GM19328 (cell line): ENCODE results near the gene USP40.

Experiments used
- ATAC-seq: cut with Tn5 transposase; IDR thresholded peaks from one replicate; pipeline ENCODE4 v1.9.1; 2021; ENCODE audit warnings: mild to moderate bottlenecking, moderate library complexity; ENCODE audit not compliant: unreplicated experiment

The USP40 gene

DNA sequence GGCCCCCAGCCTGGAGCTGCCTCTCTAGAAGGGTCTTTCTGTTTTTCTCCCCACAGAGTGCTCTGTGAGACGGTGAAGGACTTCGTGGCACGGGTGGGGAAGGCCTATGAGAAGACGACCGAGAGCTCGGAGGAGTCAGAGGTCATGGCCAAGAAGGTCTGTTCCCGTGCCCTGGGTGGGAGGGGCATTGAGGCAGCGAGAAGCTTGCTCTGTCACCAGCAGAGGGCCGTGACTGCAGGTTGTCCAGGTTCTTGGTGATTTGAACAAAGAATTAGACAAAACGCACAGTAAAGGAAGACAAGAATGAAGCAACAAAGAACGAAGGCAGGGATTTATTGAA lies 118.4 kb downstream of the USP40 start:
- no peak for ATAC-seq

DNA sequence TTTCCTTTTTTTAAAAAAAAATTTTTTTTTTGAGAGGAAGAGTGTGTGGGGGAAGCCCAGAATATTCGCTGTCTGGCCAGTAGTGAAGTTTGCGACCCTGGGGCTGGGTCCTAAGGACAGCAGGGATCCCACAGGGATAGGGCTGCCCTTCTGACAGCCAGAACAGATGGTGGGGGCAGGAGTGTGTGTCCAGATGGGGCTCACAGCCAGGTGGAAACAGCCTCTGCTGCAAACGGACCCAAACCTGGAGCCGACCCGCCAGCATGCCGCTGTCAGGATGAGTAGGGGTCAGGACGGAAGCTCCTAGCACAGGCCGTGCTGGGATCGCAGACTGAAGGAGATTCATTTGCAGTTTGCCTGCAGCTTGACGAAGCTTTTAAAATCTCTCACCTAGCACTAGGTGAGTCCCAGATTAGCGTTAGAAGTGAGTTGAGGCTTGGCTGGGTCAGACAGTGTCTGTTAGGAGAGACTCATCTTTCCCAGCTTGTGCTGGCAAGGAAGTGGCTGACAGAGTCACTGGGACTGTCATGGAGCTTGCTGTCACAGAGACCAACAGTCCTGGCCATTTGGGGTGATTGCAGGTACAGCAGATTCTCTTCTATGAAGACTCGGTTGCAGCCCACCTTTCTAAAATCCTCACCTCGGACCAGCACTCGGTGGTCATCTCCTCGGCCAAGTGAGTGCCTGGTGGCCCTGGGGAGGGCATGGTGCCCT lies 118.9 kb downstream of the USP40 start:
- no peak for ATAC-seq

DNA sequence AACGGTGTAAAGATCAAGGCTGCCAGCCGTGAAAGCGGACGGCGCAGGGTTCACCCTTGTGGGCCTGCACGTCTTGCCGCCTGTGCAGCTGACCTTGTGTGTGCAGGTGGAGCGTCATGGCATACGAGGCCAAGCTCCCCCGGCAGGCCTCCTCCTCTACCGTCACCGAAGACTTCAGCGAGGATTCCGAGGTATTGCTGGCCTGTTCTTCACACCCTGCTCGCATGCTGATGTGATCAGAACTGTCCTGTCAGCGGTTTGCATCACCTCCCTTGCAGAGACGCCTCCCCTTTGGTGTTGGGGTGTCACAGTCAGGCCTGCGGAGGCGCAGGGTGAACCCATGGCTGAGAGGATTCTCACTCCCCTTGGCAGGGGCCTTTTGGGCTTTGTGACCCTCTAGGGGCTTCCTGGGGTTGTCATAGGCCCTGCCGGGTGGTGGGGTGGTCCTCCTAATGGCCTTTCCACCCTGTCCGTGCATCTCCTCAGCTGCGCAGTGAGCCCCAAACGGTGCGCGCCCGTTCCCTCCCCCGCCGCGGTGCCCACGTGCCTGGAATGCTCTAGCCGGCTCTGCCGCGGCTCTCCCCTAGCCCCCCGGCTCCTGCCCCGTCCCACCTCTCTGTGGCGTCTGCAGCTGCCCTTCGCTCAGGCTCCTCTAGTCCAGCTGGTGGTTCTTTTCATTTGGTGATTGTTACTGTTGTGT lies 119.8 kb downstream of the USP40 start:
- no peak for ATAC-seq

- ATAC-seq = no peak
Observed at GRCh38 chr2:233446121-233446520, 120.5 kb downstream of the USP40 start.

DNA sequence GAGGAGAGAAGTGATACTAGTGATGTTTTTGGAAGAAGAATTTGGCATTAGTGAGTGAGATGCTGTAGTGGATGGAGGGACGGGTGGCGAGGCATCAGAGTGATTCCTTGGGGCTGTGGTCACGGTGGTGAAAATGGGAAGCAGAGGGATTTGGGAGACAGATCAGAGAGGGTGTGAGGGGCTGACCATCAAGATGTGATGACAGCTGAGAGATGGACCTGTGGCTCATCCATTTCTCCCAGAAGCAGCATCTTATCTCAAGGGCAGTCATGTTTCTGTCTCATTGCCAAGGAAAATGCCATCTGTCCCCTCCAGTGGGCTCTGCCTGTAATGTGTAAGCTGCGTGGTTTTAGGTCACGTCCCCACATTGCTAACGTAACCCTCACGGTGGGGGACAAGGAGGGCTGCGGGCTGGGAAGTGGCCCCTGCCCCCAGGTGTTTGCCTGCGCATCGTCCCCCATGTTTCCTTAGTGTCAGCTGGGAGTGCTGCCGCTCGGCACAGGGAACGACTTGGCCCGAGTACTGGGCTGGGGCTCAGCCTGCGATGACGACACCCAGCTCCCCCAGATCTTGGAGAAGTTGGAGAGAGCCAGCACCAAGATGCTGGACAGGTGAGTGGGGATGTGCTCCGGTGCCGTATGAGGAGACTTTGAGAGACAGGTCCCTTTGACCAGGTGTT lies 121.3 kb downstream of the USP40 start:
- no peak for ATAC-seq

- no peak for ATAC-seq
Observed at GRCh38 chr2:233444501-233444900, 122.1 kb downstream of the USP40 start.

GRCh38 chr2:233443511-233444183 lies 122.9 kb downstream of the USP40 start:
- ATAC-seq = no peak

- ATAC-seq = no peak
Observed at GRCh38 chr2:233442028-233442310, 124.6 kb downstream of the USP40 start.

- no peak for ATAC-seq
Observed at GRCh38 chr2:233441161-233442027, 125.2 kb downstream of the USP40 start.

DNA sequence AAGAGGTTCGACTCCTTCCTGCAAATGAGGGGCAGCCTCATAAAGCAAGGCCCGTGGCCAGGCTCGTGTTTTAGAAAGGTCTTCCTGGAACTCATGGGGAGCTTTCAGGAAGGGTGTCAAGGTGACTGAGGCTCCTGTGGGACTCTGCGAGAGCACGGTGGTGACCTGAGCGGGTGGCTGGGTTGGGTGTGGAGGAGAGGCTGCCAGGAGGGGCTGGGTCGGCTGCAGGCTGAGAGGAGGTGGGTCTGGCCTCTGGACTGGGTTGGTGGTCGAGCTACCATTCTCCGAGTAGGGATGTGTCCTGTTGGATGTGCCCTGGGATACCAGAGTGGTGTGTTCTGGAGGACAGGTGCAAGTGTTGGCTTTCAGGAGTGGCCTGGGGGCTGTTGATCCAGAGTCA lies 125.9 kb downstream of the USP40 start:
- no peak for ATAC-seq

DNA sequence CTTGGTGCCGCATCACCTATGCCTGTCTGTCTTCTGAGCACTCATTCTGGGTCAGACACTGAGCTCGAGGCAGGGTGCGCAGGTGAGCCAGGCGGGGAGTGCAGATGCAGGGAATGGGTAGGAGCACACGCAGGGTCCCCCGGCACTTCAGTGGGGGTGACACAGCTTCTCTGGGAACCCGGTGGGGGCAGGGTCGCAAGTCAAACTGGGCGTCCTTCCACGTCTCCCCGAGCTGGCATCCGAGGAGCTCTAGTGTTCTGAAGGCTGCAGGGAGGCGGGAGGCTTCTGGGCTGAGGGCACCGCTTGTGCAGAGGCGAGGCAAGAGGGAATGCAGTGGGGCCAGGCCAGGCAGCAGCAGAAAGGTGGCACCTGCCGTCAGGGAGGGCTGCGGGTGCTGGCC lies 126.3 kb downstream of the USP40 start:
- no peak for ATAC-seq

DNA sequence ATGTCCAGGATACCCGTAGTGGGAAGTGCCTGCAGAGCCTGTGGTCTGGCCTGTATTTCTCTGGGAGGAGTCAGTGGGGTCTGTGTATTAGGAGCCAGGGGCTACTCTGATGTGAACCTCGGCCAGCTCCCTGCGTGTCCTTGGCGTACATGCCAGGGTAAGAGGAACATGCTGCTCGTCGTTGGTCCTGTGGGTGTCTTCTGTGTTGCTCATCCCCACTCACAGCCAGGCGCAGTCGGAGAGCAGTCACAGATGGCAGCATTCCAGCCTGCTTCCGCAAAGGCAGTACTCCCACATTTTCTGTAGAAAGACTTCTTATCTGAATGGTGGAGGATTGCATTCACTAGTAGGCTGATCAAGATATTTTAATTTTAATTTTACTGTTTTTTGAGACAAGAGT lies 127.4 kb downstream of the USP40 start:
- no peak for ATAC-seq

- no peak for ATAC-seq
Observed at GRCh38 chr2:233438573-233439147, 127.9 kb downstream of the USP40 start.

DNA sequence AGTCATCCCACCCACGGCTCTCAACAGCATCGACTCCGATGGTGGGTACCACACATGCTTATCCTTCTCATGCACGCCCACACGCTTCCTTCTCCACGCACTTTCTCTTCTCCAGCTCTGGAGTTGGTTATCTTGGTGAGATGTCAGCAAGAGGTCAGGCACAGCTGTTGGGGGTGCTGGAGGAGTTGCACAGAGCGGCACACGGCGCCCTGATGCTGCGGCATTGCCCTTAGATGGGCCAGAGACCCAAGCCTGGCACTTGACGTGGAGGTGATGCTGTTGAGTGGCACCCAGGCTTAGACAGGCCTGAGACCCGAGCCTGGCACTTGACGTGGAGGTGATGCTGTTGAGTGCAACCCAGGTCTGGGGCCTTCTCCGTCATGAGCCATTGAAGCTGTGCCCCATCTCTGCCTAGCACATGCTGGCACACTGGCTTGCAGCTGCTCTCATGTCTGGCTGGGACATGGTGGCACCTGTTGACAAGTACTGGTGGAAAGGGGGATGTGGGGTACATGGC lies 129.1 kb downstream of the USP40 start:
- no peak for ATAC-seq

DNA sequence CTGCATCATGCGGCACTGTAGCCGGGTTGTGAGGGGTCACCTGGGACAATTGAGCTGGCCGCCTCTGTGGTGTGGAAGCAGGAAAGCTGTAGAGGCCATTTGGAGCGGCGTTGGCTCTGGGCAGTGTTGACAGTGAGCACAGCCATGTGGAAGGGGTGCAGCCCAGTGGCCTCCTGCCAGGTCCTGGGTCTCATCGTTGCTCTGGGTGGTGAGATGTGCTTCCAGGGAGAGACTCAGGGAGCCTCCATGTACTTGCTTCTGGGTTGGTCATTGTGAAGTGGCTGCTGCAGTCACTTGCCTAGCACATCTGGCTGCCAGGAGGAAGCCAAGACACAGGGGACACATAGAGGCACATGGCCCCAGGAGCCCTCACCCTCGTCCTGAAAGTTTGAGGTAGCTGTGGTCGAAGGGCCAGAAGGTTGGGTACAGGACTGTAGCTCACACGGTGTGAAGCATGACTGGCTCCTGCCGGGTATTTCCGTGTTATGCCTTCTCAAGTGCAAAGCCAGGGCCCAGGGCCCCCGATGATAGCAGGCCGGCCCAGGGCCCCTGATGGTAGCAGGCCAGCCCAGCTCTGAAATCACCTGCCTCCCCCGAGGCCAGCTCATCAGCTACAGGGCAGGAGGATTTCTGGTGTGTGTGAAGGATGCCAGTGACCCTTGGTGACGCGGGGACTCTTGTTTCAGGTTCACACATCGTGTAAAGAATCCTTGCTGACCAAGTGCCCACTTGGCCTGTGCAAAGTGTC lies 129.7 kb downstream of the USP40 start:
- ATAC-seq = no peak

DNA sequence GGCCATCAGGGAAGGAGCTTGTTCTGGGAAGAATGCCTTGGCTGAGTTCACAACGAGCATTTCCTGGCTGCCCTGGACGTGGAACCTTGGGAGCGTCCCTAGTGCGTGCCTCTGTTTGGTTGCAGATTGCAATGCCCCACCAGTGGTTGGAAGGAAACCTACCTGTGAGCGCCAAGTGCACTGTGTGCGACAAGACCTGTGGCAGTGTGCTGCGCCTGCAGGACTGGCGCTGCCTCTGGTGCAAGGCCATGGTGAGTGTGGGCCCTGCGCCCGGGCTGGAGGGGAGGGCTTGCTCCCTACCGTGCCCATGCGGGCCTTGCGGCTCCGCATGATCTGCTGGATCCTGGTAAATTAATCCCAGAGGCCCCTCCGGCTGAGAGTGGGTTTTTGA lies 130.4 kb downstream of the USP40 start:
- ATAC-seq = no peak

- no peak for ATAC-seq
Observed at GRCh38 chr2:233435436-233436190, 131.0 kb downstream of the USP40 start.

GRCh38 chr2:233434666-233435330 lies 131.8 kb downstream of the USP40 start:
- ATAC-seq = no peak
